GM19099 (cell line): Measurements from ENCODE around the gene YAP1.

Experiments
- POLR2A ChIP-seq: IDR thresholded peaks from 3 replicates; pipeline ENCODE4 v1.6.1; 2011; ENCODE audit warnings: low read depth; ENCODE audit not compliant: insufficient read length; ENCODE audit errors: extremely low read depth

YAP1 gene

DNA sequence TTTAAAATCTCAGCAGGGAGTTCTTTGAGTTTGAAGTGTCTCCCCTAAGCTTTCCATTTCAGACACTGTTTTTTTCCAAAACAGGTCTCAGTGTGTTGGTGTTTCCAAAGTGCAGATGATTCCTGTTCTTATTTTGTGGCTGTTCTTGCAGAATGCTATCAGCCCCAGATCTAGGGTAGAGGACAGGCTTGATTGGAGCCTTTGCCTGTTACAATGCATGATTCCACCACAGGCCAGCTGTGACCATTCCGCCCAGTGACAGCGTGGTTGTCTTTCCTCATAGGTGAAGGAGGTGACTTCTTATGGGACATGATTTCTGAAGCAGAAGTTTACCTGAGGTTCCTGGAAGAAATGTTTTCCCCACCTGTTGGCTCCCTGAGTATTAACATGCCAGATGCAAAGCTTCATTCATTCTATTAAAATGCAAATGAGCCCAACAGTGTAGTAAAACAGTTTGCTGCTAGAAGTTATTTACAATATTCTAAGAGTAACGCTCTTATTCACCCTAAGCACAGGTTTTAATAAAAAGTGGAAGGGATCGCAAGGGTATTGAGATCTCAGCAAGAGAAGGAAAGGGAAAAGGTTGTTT is 170.1 kb downstream of the YAP1 start:
- no peak for TF ChIP-seq POLR2A
